ENCODE measurements around the gene TEX11. TPM values are rescaled to one million over a fixed set of nuclear protein-coding genes. Genes with fewer than 3 reads are reported as not detected.
"Not testable (repeated sequence)": the region's sequence is repeated elsewhere in the genome, so short reads cannot be mapped to it uniquely, and the experiment has no call there.

Gene TEX11
- total and polyA plus RNA-seq, 2 experiments from 2014 or later, result 0.60 to 1.0 TPM

DNA sequence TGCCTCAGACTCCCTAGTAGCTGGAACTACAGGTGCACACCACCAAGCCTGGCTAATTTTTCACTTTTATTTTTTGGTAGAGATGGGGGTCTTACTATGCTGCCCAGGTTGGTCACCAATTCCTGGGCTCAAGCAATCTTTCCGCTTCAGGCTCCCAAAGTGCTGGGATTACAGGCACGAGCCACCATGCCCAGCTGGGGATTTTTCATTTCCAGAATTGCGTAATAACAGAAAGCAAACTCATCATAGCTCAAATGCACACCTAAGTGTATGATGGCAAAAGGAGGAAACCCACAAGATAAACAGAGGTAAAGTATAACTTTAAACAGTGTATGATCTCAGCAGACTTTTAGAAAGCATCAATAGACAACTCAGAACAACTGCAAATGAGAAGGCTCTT, 56.2 kb downstream of the TEX11 start (continued):
- TF ChIP-seq, protein P1, sequence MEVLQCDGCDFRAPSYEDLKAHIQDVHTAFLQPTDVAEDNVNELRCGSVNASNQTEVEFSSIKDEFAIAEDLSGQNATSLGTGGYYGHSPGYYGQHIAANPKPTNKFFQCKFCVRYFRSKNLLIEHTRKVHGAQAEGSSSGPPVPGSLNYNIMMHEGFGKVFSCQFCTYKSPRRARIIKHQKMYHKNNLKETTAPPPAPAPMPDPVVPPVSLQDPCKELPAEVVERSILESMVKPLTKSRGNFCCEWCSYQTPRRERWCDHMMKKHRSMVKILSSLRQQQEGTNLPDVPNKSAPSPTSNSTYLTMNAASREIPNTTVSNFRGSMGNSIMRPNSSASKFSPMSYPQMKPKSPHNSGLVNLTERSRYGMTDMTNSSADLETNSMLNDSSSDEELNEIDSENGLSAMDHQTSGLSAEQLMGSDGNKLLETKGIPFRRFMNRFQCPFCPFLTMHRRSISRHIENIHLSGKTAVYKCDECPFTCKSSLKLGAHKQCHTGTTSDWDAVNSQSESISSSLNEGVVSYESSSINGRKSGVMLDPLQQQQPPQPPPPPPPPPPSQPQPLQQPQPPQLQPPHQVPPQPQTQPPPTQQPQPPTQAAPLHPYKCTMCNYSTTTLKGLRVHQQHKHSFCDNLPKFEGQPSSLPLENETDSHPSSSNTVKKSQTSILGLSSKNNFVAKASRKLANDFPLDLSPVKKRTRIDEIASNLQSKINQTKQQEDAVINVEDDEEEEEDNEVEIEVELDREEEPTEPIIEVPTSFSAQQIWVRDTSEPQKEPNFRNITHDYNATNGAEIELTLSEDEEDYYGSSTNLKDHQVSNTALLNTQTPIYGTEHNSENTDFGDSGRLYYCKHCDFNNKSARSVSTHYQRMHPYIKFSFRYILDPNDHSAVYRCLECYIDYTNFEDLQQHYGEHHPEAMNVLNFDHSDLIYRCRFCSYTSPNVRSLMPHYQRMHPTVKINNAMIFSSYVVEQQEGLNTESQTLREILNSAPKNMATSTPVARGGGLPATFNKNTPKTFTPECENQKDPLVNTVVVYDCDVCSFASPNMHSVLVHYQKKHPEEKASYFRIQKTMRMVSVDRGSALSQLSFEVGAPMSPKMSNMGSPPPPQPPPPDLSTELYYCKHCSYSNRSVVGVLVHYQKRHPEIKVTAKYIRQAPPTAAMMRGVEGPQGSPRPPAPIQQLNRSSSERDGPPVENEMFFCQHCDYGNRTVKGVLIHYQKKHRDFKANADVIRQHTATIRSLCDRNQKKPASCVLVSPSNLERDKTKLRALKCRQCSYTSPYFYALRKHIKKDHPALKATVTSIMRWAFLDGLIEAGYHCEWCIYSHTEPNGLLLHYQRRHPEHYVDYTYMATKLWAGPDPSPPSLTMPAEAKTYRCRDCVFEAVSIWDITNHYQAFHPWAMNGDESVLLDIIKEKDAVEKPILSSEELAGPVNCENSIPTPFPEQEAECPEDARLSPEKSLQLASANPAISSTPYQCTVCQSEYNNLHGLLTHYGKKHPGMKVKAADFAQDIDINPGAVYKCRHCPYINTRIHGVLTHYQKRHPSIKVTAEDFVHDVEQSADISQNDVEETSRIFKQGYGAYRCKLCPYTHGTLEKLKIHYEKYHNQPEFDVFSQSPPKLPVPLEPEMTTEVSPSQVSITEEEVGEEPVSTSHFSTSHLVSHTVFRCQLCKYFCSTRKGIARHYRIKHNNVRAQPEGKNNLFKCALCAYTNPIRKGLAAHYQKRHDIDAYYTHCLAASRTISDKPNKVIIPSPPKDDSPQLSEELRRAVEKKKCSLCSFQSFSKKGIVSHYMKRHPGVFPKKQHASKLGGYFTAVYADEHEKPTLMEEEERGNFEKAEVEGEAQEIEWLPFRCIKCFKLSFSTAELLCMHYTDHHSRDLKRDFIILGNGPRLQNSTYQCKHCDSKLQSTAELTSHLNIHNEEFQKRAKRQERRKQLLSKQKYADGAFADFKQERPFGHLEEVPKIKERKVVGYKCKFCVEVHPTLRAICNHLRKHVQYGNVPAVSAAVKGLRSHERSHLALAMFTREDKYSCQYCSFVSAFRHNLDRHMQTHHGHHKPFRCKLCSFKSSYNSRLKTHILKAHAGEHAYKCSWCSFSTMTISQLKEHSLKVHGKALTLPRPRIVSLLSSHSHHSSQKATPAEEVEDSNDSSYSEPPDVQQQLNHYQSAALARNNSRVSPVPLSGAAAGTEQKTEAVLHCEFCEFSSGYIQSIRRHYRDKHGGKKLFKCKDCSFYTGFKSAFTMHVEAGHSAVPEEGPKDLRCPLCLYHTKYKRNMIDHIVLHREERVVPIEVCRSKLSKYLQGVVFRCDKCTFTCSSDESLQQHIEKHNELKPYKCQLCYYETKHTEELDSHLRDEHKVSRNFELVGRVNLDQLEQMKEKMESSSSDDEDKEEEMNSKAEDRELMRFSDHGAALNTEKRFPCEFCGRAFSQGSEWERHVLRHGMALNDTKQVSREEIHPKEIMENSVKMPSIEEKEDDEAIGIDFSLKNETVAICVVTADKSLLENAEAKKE (CRISPR knock-in tag; IDR thresholded peaks at IDR 0.05), result no peak

DNA sequence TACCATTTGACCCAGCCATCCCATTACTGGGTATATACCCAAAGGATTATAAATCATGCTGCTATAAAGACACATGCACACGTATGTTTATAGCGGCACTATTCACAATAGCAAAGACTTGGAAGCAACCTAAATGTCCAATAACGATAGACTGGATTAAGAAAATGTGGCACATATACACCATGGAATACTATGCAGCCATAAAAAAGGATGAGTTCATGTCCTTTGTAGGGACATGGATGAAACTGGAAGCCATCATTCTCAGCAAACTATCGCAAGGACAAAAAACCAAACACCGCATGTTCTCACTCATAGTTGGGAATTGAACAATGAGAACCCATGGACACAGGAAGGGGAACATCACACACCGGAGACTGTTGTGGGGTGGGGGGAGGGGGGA, 64.4 kb downstream of the TEX11 start:
- not testable (repeated sequence) for H3K27ac Mint-ChIP-seq; H3F3A ChIP-seq (replicated peaks; ENCODE audit: low read depth); H3K27me3 Mint-ChIP-seq (ENCODE audit: insufficient read depth, low read depth, poor library complexity); H3K79me2 ChIP-seq (replicated peaks; ENCODE audit: insufficient read depth); H4K20me1 ChIP-seq (replicated peaks; ENCODE audit: insufficient read depth); ATAC-seq; H3K36me3 ChIP-seq (ENCODE audit: insufficient read depth); H3K27ac ChIP-seq (ENCODE audit: low read depth); H3K4me3 Mint-ChIP-seq; DNase-seq (ENCODE audit: low spot score); H2AFZ ChIP-seq; H3K4me2 ChIP-seq; H3K4me3 ChIP-seq; H3K36me3 Mint-ChIP-seq (ENCODE audit: low read depth); H3K4me1 Mint-ChIP-seq; H3K4me1 ChIP-seq (ENCODE audit: insufficient read depth); H3K27me3 ChIP-seq (ENCODE audit: insufficient read depth); H3K9me2 ChIP-seq (ENCODE audit: insufficient read depth)
- peaks cover 11% of the 10 kb centered on the region for H3K9me3 Mint-ChIP-seq

DNA sequence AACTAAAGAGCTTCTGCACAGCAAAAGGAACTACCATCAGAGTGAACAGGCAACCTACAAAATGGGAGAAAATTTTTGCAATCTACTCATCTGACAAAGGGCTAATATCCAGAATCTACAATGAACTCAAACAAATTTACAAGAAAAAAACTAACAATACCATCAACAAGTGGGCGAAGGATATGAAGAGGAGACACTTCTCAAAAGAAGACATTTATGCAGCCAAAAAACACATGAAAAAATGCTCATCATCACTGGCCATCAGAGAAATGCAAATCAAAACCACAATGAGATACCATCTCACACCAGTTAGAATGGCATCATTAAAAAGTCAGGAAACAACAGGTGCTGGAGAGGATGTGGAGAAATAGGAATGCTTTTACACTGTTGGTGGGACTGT, 64.9 kb downstream of the TEX11 start:
- H3K4me3 ChIP-seq; H3K36me3 Mint-ChIP-seq (ENCODE audit: low read depth); H3F3A ChIP-seq (replicated peaks; ENCODE audit: low read depth); H3K4me2 ChIP-seq; H3K27me3 ChIP-seq (ENCODE audit: insufficient read depth); H3K4me3 Mint-ChIP-seq; H3K4me1 ChIP-seq (ENCODE audit: insufficient read depth); ATAC-seq; H3K9me2 ChIP-seq (ENCODE audit: insufficient read depth); H3K27ac ChIP-seq (ENCODE audit: low read depth); H3K27ac Mint-ChIP-seq; DNase-seq (ENCODE audit: low spot score); H4K20me1 ChIP-seq (replicated peaks; ENCODE audit: insufficient read depth); H3K36me3 ChIP-seq (ENCODE audit: insufficient read depth); H2AFZ ChIP-seq; H3K27me3 Mint-ChIP-seq (ENCODE audit: insufficient read depth, low read depth, poor library complexity); H3K4me1 Mint-ChIP-seq; H3K79me2 ChIP-seq (replicated peaks; ENCODE audit: insufficient read depth): not testable (repeated sequence)
- H3K9me3 Mint-ChIP-seq, result peaks cover 14% of the 10 kb centered on the region
